CD8-positive, alpha-beta memory T cell (primary cell): ENCODE measurements around the gene LMX1B. TPM values are rescaled to one million over a fixed set of nuclear protein-coding genes. Genes with fewer than 3 reads are reported as not detected.
"Not testable (repeated sequence)": the region's sequence is repeated elsewhere in the genome, so short reads cannot be mapped to it uniquely, and the experiment has no call there.

Experiments used
- CTCF ChIA-PET: fragments of 350-600 bp; sonication (Branson Sonifier 250); formaldehyde crosslinking; loops from one replicate; lab custom pipeline; 2021; ENCODE audit warnings: antibody characterized with exemption; lab: Charles Lee
- POLR2A ChIA-PET: fragments of 350-600 bp; sonication (Branson Sonifier 250); formaldehyde crosslinking; loops from one replicate; lab custom pipeline; 2021; ENCODE audit warnings: antibody characterized with exemption; lab: Charles Lee
- DNase-seq, 5 donors: peaks; one replicate each; pipeline versions ENCODE4 v3.0.0 to v3.0.0-alpha.2; 2020 to 2022; ENCODE audit warnings: mixed read lengths in 1 of 5
- H3K27ac ChIP-seq: one replicate; pipeline ENCODE4 v1.7.0; 2013; ENCODE audit warnings: low read depth, mild to moderate bottlenecking, low read length, moderate library complexity
- H3K27me3 ChIP-seq: 2 replicates; pipeline ENCODE4 v1.7.0; 2013; ENCODE audit warnings: low read length, mild to moderate bottlenecking; ENCODE audit not compliant: insufficient read depth, poor library complexity, severe bottlenecking
- H3K36me3 ChIP-seq: 2 replicates; pipeline ENCODE4 v1.7.0; 2013; ENCODE audit warnings: mild to moderate bottlenecking, low read length, moderate library complexity; ENCODE audit not compliant: insufficient read depth
- H3K4me1 ChIP-seq: 2 replicates; pipeline ENCODE4 v1.7.0; 2013; ENCODE audit warnings: mild to moderate bottlenecking, low read length, moderate library complexity; ENCODE audit not compliant: insufficient read depth
- H3K4me3 ChIP-seq: 2 replicates; pipeline ENCODE4 v1.7.0; 2013; ENCODE audit warnings: mild to moderate bottlenecking, low read length
- H3K9me3 ChIP-seq: 2 replicates; pipeline ENCODE4 v1.7.0; 2013; ENCODE audit warnings: mild to moderate bottlenecking, low read length
- H3K27ac Mint-ChIP-seq, 8 donors: one replicate each; pipeline ENCODE4 v1.8.0; 2020 to 2021; ENCODE audit warnings: mixed read lengths in 8 of 8, mild to moderate bottlenecking in 6 of 8, inconsistent platforms in 3 of 8, moderate library complexity in 3 of 8
- H3K27me3 Mint-ChIP-seq, 2 donors: one replicate each; pipeline ENCODE4 v1.8.0; 2020 to 2021; ENCODE audit warnings: mixed read lengths in 2 of 2, mild to moderate bottlenecking in 1 of 2, moderate library complexity in 1 of 2
- H3K36me3 Mint-ChIP-seq, 3 donors: one replicate each; pipeline ENCODE4 v1.8.0; 2020 to 2021; ENCODE audit warnings: mixed read lengths in 3 of 3, inconsistent platforms in 1 of 3, mild to moderate bottlenecking in 1 of 3
- H3K4me1 Mint-ChIP-seq, 3 donors: one replicate each; pipeline ENCODE4 v1.8.0; 2020 to 2021; ENCODE audit warnings: mixed read lengths in 3 of 3, inconsistent platforms in 1 of 3, mild to moderate bottlenecking in 1 of 3
- H3K4me3 Mint-ChIP-seq, 7 donors: one replicate each; pipeline ENCODE4 v1.8.0; 2020 to 2021; ENCODE audit warnings: mixed read lengths in 7 of 7, mild to moderate bottlenecking in 6 of 7, moderate library complexity in 4 of 7, inconsistent platforms in 2 of 7
- H3K9me3 Mint-ChIP-seq, 5 donors: one replicate each; pipeline ENCODE4 v1.8.0; 2020 to 2022; ENCODE audit warnings: mixed read lengths in 5 of 5, mild to moderate bottlenecking in 3 of 5, moderate library complexity in 2 of 5, inconsistent platforms in 1 of 5
- polyA plus RNA-seq: library from polyadenylated mRNA; unstranded; fragments of 300-500 nt; fragmentation: Illumina TruSeq; gene quantifications from one replicate; pipeline ENCODE4 v1.2.3, GENCODE V29; 2021
- total RNA-seq, 2 experiments: library from RNA; stranded (reverse); gene quantifications; one replicate each; pipeline ENCODE4 v1.2.3, GENCODE V29; 2021

LMX1B gene
- not detected for total RNA-seq
- not detected for polyA plus RNA-seq

DNA sequence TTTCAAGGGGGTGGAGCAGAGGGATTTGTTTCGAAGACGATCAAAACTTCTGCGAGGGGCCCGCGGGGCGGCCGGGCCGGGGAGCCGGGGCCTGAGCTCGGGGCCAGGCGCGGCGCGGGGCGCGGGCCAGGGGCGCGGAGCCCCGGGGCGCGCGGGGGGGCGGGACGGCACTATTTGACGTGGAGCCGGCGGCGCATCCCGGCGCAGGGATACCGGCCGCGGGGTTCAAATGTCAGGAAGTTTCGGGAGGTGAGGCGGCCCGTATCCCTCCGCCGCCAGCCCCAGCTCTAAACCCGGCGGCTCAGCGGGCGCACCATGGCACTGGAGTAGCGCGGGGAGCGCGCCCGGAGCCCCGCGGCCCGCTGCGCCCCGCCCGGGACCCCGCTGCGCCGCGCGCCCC is at the start of gene LMX1B:
TSS of gene LMX1B (plus strand) at position 278 of the 400 bp plus-strand sequence. CDS start 522 bp downstream, outside the sequence.
- no peak within 1 kb of the TSS for H3K4me3 ChIP-seq
- peaks cover 64% of the 10 kb centered on the region in 2 donors for H3K27me3 Mint-ChIP-seq
- peaks cover 18% of the 10 kb centered on the region for H3K4me1 ChIP-seq
- no peaks in the 10 kb centered on the region for H3K36me3 Mint-ChIP-seq
- H3K4me3 Mint-ChIP-seq, result peak within 1 kb of the TSS; percentile 71 to 87 (median 77)
- H3K9me3 ChIP-seq, result no peaks in the 10 kb centered on the region
- H3K36me3 ChIP-seq, result no peaks in the 10 kb centered on the region
- no peak for DNase-seq
- no peaks in the 10 kb centered on the region for H3K9me3 Mint-ChIP-seq
- peak within 1 kb of the TSS in 2 of 8 donors; percentile 36 to 93 for H3K27ac Mint-ChIP-seq
- H3K27ac ChIP-seq, result no peak within 1 kb of the TSS
- POLR2A ChIA-PET, result interaction anchor here (0.6 kb wide), 1 partner anchor 64 kb away, joined by 6 read pairs; no protein-coding TSS in a partner anchor
- peaks cover 20 to 39% (median 26%) of the 10 kb centered on the region in 3 donors for H3K4me1 Mint-ChIP-seq
- CTCF ChIA-PET, result no interaction called here
- H3K27me3 ChIP-seq, result peaks cover 45% of the 10 kb centered on the region

GRCh38 chr9:126564128-126564527 is 49.6 kb upstream of the LMX1B start:
- Histone ChIP-seq H3K9me3 (no peaks in the 10 kb centered on the region), H3K36me3 (no peaks in the 10 kb centered on the region), H3K27me3 (peaks cover 3% of the 10 kb centered on the region), H3K4me3 (no peak overlapping the region), H3K27ac (no peak overlapping the region), H3K4me1 (no peaks in the 10 kb centered on the region)
- CTCF ChIA-PET, result interaction anchor here (0.6 to 10.5 kb wide), 2 partner anchors 65 to 67 kb away, joined by 3 to 204 read pairs; no protein-coding TSS in a partner anchor
- Mint-ChIP-seq H3K4me1 (no peaks in the 10 kb centered on the region), H3K36me3 (no peaks in the 10 kb centered on the region), H3K27ac (no peak overlapping the region), H3K4me3 (no peak overlapping the region), H3K9me3 (no peaks in the 10 kb centered on the region), H3K27me3 (peaks cover 19 to 66% of the 10 kb centered on the region in 2 donors)
- no peak for DNase-seq
- POLR2A ChIA-PET, result no interaction called here

GRCh38 chr9:126564716-126565115 is 49.0 kb upstream of the LMX1B start:
- DNase-seq, result no peak

DNA sequence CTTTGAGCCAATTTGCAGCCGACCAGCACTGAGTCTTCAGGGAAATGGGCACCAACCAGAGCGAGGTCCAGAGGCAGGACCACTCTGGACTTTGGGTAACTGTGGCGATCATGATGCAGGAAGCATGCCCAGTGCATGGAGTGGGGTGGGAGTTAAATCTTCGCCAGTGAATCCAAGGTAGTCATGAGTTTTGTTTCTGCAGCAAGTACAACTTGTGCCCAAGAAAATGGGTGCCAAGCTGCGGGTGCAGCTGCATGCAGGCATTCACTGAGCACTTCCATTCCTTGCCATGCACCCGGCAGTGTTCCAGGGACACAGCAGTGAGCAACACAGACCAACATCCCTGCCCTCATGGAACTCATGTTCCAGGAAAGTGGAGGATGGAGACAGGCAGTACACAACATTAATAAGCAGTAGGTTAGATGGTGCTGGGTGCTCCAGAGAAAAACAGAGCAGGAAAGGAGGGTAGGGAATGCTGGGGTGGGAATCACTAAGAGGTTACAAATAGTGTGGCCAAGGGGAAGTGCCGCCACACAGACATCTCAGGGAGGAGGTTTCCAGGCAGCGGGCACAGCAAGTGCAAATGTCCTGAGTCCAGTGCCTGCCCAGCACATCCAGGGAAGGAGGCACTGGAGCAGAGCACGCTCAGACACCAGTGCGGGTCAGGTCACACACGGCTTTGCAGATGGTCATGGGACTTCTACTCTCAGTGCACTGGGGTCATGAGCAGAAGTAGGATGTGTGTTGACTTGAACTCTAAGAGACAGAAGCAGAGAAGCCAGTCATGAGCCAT is 48.2 kb upstream of the LMX1B start:
- Mint-ChIP-seq H3K9me3 (no peaks in the 10 kb centered on the region), H3K27me3 (peaks cover 14 to 60% of the 10 kb centered on the region in 2 donors), H3K4me3 (no peak overlapping the region), H3K4me1 (no peaks in the 10 kb centered on the region), H3K36me3 (no peaks in the 10 kb centered on the region), H3K27ac (no peak overlapping the region)
- POLR2A ChIA-PET, result no interaction called here
- CTCF ChIA-PET, result no interaction called here
- Histone ChIP-seq H3K4me1 (no peaks in the 10 kb centered on the region), H3K27ac (no peak overlapping the region), H3K27me3 (peaks cover 3% of the 10 kb centered on the region), H3K9me3 (no peaks in the 10 kb centered on the region), H3K4me3 (no peak overlapping the region), H3K36me3 (no peaks in the 10 kb centered on the region)
- DNase-seq, result no peak

More at GRCh38 chr9:126564716-126565115, 49.0 kb upstream of the LMX1B start:
- H3K4me1 Mint-ChIP-seq, result no peaks in the 10 kb centered on the region
- Histone ChIP-seq H3K27ac (no peak overlapping the region), H3K4me3 (no peak overlapping the region), H3K27me3 (peaks cover 3% of the 10 kb centered on the region), H3K9me3 (no peaks in the 10 kb centered on the region), H3K36me3 (no peaks in the 10 kb centered on the region), H3K4me1 (no peaks in the 10 kb centered on the region)
- H3K9me3 Mint-ChIP-seq, result no peaks in the 10 kb centered on the region
- no peak overlapping the region for H3K4me3 Mint-ChIP-seq
- no peak overlapping the region for H3K27ac Mint-ChIP-seq
- CTCF ChIA-PET, result interaction anchor here (0.6 kb wide), 1 partner anchor 66 kb away, joined by 3 read pairs; no protein-coding TSS in a partner anchor
- peaks cover 19 to 60% of the 10 kb centered on the region in 2 donors for H3K27me3 Mint-ChIP-seq
- POLR2A ChIA-PET, result no interaction called here
- no peaks in the 10 kb centered on the region for H3K36me3 Mint-ChIP-seq

GRCh38 chr9:126569036-126569435 is 44.7 kb upstream of the LMX1B start:
- Histone ChIP-seq H3K27me3 (no peaks in the 10 kb centered on the region), H3K27ac (no peak overlapping the region), H3K36me3 (no peaks in the 10 kb centered on the region), H3K4me3 (no peak overlapping the region), H3K4me1 (no peaks in the 10 kb centered on the region), H3K9me3 (no peaks in the 10 kb centered on the region)
- CTCF ChIA-PET, result no interaction called here
- H3K27ac Mint-ChIP-seq, result no peak overlapping the region
- H3K36me3 Mint-ChIP-seq, result no peaks in the 10 kb centered on the region
- DNase-seq, result no peak
- H3K27me3 Mint-ChIP-seq, result peaks cover 10 to 40% of the 10 kb centered on the region in 2 donors
- H3K4me1 Mint-ChIP-seq, result no peaks in the 10 kb centered on the region
- no peak overlapping the region for H3K4me3 Mint-ChIP-seq
- H3K9me3 Mint-ChIP-seq, result no peaks in the 10 kb centered on the region
- POLR2A ChIA-PET, result no interaction called here

DNA sequence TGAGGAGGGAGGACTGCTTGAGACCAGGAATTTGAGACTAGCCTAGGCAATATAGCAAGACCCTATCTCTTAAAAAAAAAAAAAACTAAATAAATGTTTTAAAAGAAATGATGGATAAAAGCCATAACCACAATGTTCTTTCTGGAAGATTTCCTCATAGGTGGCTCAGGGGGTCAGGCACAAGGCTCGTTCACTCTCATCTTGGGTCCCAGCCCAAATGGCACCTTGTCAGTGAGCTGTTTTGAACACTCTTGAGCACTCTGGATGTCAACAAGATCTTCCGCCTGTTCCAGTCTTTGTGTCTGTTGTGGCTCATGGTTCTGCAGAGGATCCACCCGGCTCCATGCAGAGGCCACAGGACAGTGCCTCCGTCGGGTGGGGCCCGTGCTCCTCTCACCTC is 35.7 kb upstream of the LMX1B start:
- H3K27me3 Mint-ChIP-seq, result peaks cover 3 to 34% of the 10 kb centered on the region in 2 donors
- H3K36me3 Mint-ChIP-seq, result no peaks in the 10 kb centered on the region
- ChIA-PET CTCF (interaction anchor here (0.6 to 1.3 kb wide), 4 partner anchors 15 to 179 kb away, joined by 3 to 4 read pairs (median 3); no protein-coding TSS in a partner anchor), POLR2A (no interaction called here)
- Histone ChIP-seq H3K9me3 (no peaks in the 10 kb centered on the region), H3K27ac (no peak overlapping the region), H3K36me3 (no peaks in the 10 kb centered on the region), H3K27me3 (no peaks in the 10 kb centered on the region), H3K4me3 (no peak overlapping the region), H3K4me1 (no peaks in the 10 kb centered on the region)
- no peaks in the 10 kb centered on the region for H3K4me1 Mint-ChIP-seq
- no peak overlapping the region for H3K4me3 Mint-ChIP-seq
- H3K9me3 Mint-ChIP-seq, result no peaks in the 10 kb centered on the region
- no peak for DNase-seq
- no peak overlapping the region for H3K27ac Mint-ChIP-seq

- peaks cover 13 to 42% of the 10 kb centered on the region in 2 donors for H3K27me3 Mint-ChIP-seq
- H3K9me3 Mint-ChIP-seq, POLR2A ChIA-PET, H3K36me3 ChIP-seq, DNase-seq, H3K27ac ChIP-seq, H3K4me3 ChIP-seq, H3K4me3 Mint-ChIP-seq, H3K9me3 ChIP-seq, H3K4me1 Mint-ChIP-seq, H3K27me3 ChIP-seq, H3K36me3 Mint-ChIP-seq, H3K4me1 ChIP-seq, H3K27ac Mint-ChIP-seq: not testable (repeated sequence)
- CTCF ChIA-PET, result interaction anchor here (1.1 kb wide), 1 partner anchor 82 kb away, joined by 3 read pairs; no protein-coding TSS in a partner anchor
Measured at GRCh38 chr9:126580319-126580718, 33.4 kb upstream of the LMX1B start.

GRCh38 chr9:126581893-126582292 is 31.8 kb upstream of the LMX1B start:
- H3K4me3 Mint-ChIP-seq, result no peak overlapping the region
- ChIA-PET POLR2A (no interaction called here), CTCF (no interaction called here)
- Histone ChIP-seq H3K4me1 (no peaks in the 10 kb centered on the region), H3K4me3 (no peak overlapping the region), H3K9me3 (no peaks in the 10 kb centered on the region), H3K27ac (no peak overlapping the region), H3K27me3 (no peaks in the 10 kb centered on the region), H3K36me3 (no peaks in the 10 kb centered on the region)
- DNase-seq, result no peak
- H3K4me1 Mint-ChIP-seq, result no peaks in the 10 kb centered on the region
- peaks cover 21 to 58% of the 10 kb centered on the region in 2 donors for H3K27me3 Mint-ChIP-seq
- H3K27ac Mint-ChIP-seq, result no peak overlapping the region
- H3K9me3 Mint-ChIP-seq, result no peaks in the 10 kb centered on the region
- H3K36me3 Mint-ChIP-seq, result no peaks in the 10 kb centered on the region
